SK-N-MC (cell line): Measurements from ENCODE around the gene WWTR1.

Experiments used
- EZH2 ChIP-seq: fragments of 200-600 bp; sonication (generic); IDR thresholded peaks from one replicate; pipeline ENCODE4 v1.6.1; 2017; ENCODE audit warnings: antibody characterized with exemption
- FOXP2 ChIP-seq: optimal IDR thresholded peaks from 2 replicates; pipeline ENCODE3; 2011; ENCODE audit warnings: mild to moderate bottlenecking, moderate library complexity; ENCODE audit not compliant: insufficient read depth; ENCODE audit errors: extremely low read length, control extremely low read depth
- POLR2AphosphoS5 ChIP-seq: IDR thresholded peaks from 2 replicates; pipeline ENCODE4 v1.6.1; 2012; ENCODE audit warnings: mild to moderate bottlenecking, low read depth, low read length, borderline replicate concordance

- TF ChIP-seq EZH2 (no peak), POLR2AphosphoS5 (no peak), FOXP2 (no peak)
Measured at GRCh38 chr3:149519912-149520311, 137.9 kb downstream of the WWTR1 start.
